Stimulated activated naive B cell treated with anti-CD40 and anti-IgM and Interleukin-4, amounts not matched to agents 10 μg/mL and 1 μg/mL and 100 μg/mL, for 72 hours (primary cell): ENCODE results near the gene MUSTN1.

ENCODE experiments used
- ATAC-seq, 2 donors: fragments of 150-1000 bp; cut with Tn5 transposase; replicated peaks; 2 replicates each; pipeline ENCODE4 v1.10.0; 2021; ENCODE audit warnings: moderate library complexity in 1 of 2
- DNase-seq: peaks from one replicate; pipeline ENCODE4 v3.0.0; 2021
- H3K27ac Mint-ChIP-seq: one replicate; pipeline ENCODE4 v1.8.0; 2022; ENCODE audit warnings: mild to moderate bottlenecking, mixed read lengths
- H3K27me3 Mint-ChIP-seq, 2 donors: one replicate each; pipeline ENCODE4 v1.8.0; 2022; ENCODE audit warnings: mixed read lengths in 2 of 2
- H3K36me3 Mint-ChIP-seq, 2 donors: one replicate each; pipeline ENCODE4 v1.8.0; 2022; ENCODE audit warnings: mixed read lengths in 2 of 2, mild to moderate bottlenecking in 1 of 2
- H3K4me1 Mint-ChIP-seq, 2 donors: one replicate each; pipeline ENCODE4 v1.8.0; 2022; ENCODE audit warnings: mixed read lengths in 2 of 2, mild to moderate bottlenecking in 1 of 2
- H3K4me3 Mint-ChIP-seq, 2 donors: one replicate each; pipeline ENCODE4 v1.8.0; 2022; ENCODE audit warnings: mild to moderate bottlenecking in 2 of 2, mixed read lengths in 2 of 2, moderate library complexity in 1 of 2
- H3K9me3 Mint-ChIP-seq, 2 donors: one replicate each; pipeline ENCODE4 v1.8.0; 2022; ENCODE audit warnings: mixed read lengths in 2 of 2, mild to moderate bottlenecking in 1 of 2

The MUSTN1 gene

DNA sequence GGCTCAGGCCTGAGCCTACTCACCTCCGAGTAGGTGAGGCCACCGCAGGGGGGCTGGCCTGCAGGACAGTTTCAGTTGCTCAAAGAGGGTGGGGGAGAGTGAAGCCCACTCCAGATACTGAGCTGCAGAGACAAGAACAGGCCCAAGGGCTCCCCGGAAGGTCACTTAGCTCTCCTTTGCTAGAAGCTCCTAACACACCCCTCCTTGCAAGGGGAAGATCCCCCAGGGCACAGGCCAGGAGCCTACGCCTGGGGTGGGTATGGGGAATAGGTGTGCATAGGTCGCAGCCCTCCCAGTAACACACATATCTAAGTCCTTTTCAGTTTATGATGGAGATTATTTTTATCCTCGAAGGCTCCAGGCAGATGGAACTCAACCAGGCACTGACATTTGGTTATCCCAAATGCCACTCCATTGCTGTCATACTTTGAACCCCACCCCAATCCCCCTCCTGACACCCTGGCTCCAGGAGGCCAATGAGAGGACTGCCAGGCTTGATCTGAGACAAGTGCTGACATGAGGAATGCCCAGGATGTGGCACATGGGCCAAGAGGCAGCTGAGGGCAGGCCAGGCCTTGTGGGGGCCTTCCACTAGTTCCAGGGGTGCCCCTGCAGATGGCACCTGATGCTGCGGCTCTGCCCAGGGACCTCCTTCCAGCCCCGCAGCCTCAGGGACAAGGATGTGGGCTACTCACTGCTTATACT lies 1.1 kb upstream of the MUSTN1 start:
- Mint-ChIP-seq H3K27me3 (no peaks in the 10 kb centered on the region), H3K36me3 (peaks cover 20 to 23% of the 10 kb centered on the region in 2 donors), H3K9me3 (no peaks in the 10 kb centered on the region), H3K4me1 (peaks cover 8 to 10% of the 10 kb centered on the region in 2 donors), H3K27ac (no peak overlapping the region), H3K4me3 (no peak overlapping the region)
- DNase-seq (no peak), ATAC-seq (no peak)

DNA sequence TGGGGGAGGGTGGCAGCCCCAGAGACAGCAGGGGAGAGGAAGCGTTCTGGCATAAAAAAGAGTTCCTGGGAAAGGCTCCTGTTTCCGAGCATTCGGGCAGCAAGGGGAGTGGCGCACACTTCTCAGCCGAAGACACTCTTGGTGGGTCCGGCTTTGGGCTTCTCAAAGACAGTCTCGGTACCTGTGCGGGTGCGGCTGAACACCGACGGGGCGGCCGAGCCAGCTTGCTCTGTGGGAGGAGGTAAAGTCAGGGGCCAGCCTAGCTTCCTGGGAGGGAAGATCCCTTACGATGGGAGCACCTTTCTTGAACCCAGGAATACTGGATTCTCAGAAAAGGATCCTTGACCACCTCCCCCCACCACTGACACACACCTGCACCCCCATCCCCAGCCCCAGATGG lies 1.6 kb downstream of the MUSTN1 start:
- DNase-seq = no peak
- H3K27ac Mint-ChIP-seq = no peak overlapping the region
- no peak for ATAC-seq
- peaks cover 11 to 17% of the 10 kb centered on the region in 2 donors for H3K36me3 Mint-ChIP-seq
- H3K9me3 Mint-ChIP-seq = no peaks in the 10 kb centered on the region
- H3K4me1 Mint-ChIP-seq = peaks cover 5 to 7% of the 10 kb centered on the region in 2 donors
- no peaks in the 10 kb centered on the region for H3K27me3 Mint-ChIP-seq
- no peak overlapping the region for H3K4me3 Mint-ChIP-seq

DNA sequence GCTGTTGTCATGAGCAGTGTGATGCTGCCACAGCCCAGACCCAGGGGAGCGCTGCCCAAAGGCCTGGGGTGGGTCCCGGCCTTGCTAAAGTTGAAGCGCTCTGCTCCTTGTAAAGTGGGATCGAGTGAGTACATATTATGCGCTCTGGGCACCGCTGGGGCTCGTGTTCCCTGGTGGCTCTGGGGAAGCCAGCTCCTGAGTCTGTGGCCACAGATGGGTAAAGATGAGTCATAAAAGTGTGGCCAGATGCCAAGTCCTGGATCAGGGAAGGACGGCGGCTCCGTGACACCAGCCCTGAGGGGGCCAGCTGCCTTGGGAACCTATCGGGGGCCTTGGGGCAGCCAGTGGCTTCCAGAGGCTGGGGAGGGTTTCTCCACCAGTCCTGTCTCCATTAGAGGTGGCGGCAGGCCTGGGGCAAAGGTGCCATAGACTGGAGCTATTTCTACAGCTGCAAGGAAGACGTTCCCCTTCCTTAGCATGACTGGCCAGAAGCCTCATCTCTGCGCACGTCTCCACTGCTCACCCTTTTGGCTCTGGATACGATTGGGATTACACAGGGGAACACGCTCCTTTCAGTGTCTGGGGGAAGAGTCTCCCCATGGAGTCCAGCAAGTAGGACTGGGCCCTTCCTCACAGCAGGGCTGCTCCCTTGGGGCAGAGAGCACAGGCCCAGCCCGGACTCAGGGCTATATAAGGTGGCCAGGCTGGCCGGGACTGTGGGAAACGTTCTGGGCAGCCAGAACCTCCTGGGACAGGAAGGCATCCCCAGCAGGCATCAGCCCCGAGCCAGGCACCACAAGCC lies 3.1 kb downstream of the MUSTN1 start:
- DNase-seq (no peak), ATAC-seq (no peak)
- H3K4me1 Mint-ChIP-seq = peaks cover under 1 to 4% of the 10 kb centered on the region in 2 donors
- H3K27ac Mint-ChIP-seq = no peak overlapping the region
- H3K27me3 Mint-ChIP-seq = no peaks in the 10 kb centered on the region
- H3K36me3 Mint-ChIP-seq = peaks cover 6 to 14% of the 10 kb centered on the region in 2 donors
- no peak overlapping the region for H3K4me3 Mint-ChIP-seq
- no peaks in the 10 kb centered on the region for H3K9me3 Mint-ChIP-seq

DNA sequence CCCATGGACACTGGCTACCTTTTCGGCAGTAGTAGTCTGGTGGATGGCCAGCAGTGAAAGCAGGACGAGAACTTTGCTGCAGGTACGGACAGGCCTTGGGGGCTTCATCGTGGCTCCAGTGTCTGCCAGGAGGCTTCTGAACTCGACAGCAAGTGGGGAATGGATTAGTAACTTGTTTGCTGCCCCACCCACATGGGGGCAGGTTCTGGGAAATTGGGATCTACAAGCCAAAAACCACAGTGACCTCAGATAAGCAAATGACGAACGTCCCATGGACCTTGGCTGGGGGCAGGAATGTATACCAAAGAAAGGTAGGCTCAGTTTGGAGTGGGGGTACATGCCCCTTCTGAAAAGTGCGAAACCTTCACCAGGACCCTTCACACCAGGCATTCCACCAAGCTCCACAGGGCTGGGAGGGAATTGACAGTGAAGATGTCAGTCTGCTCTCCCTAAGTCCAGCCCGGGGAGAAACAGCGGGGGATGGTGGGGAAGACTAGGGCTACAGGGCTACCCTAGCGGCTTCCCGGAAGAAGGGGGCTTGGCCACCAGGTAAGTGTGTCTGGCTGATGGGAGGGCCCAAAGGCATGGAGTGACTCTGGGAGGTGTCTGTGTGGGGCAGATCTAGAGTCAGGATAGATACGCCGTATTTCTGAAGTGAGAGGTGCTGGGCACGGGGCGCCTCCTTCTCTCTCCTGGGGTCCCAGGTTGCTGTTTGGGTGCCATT lies 4.1 kb downstream of the MUSTN1 start, which contains the start of gene ITIH4:
Gene ITIH4 (minus strand): TSS at position 138 of the 724 bp plus-strand sequence. CDS start 30 bp downstream, at position 108.
- Mint-ChIP-seq H3K27ac (no peak within 1 kb of the TSS), H3K36me3 (peaks cover 6 to 14% of the 10 kb centered on the region in 2 donors), H3K4me3 (no peak within 1 kb of the TSS), H3K4me1 (no peaks in the 10 kb centered on the region), H3K9me3 (no peaks in the 10 kb centered on the region), H3K27me3 (no peaks in the 10 kb centered on the region)
- ATAC-seq (no peak), DNase-seq (no peak)

DNA sequence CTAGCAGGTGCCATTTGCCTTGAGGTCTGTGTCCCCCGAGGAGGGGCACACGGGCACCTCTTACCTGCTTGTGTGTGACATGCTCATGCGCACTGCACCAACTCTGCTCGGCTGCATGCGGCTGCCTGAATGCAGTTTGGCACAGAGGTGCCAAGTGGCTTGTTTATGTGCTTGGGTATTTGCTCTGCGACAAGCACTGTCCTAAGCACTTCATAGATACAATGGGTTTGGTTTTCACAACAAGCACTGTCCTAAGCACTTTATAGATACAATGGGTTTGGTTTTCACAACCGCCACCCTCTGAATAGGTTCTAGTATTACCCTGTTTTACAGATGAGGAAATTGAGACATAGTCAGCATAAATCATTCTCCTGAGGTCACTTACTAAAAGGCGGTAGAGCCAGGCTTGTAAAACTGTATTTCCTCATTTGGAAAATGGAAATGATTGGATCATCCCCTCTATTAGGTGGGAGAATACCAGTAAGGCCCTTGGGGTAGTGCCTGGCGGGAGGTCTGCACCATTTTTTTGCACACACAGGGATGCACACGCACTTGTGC lies 4.8 kb downstream of the MUSTN1 start:
- Mint-ChIP-seq H3K36me3 (peaks cover 2 to 10% of the 10 kb centered on the region in 2 donors), H3K4me3 (no peak overlapping the region), H3K27me3 (no peaks in the 10 kb centered on the region)

DNA sequence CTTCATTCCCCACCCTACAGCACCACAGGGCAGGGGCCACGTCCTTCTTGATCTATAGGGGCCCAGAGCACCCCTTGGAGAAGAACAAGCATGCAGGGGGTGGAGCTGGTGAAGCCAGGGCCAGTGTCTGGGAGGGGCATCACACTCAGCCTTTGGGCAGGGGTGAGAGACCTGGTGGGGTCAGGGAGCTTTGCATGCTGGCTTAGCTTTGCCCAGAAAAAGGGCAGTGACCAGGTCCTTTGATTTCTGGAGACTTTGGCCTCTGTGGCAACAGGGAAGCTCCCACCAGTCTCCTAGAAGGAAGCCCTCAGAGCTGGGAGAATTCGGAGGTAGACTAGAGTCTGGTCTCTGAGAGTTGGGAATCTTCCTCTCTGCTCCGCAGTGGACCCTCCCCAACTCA lies 5.3 kb downstream of the MUSTN1 start:
- Mint-ChIP-seq H3K27ac (no peak overlapping the region), H3K27me3 (no peaks in the 10 kb centered on the region), H3K4me1 (no peaks in the 10 kb centered on the region), H3K36me3 (peaks cover 0 to 7% of the 10 kb centered on the region in 2 donors), H3K4me3 (no peak overlapping the region), H3K9me3 (no peaks in the 10 kb centered on the region)
- DNase-seq (no peak), ATAC-seq (no peak)

More for the DNA sequence above, 4.8 kb downstream of the MUSTN1 start:
- Mint-ChIP-seq H3K27ac (no peak overlapping the region), H3K9me3 (no peaks in the 10 kb centered on the region), H3K4me1 (no peaks in the 10 kb centered on the region)
- DNase-seq = no peak
- no peak for ATAC-seq

DNA sequence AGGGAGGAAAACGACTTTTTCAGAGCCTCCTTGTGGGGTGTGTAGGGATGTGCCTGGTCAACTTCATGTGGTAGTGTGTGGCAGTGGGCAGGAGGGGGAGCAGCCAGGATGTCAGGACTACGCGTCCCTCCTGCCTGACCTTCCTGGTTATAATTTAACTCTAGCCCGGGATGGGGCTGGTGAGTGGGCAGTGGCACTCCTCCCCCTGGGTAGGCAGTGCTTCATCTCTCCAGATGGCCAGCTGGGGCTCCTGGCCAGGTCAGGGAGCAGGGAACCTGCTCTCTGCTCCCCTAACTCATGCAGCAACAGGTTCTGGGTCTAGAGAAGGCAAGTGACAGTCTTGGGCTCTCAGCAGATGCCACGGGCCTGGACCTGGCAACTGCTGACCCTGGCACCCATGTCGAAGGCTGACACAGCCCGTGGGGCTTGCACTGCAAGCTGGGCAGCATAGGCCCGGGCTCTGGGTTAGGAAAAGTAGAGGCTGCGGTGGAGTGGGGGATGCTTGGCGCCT lies 6.9 kb downstream of the MUSTN1 start:
- Mint-ChIP-seq H3K36me3 (no peaks in the 10 kb centered on the region), H3K4me3 (no peak overlapping the region), H3K27me3 (no peaks in the 10 kb centered on the region), H3K9me3 (no peaks in the 10 kb centered on the region), H3K4me1 (no peaks in the 10 kb centered on the region), H3K27ac (peak overlapping the region; percentile 42)
- ATAC-seq = no peak
- DNase-seq = no peak

DNA sequence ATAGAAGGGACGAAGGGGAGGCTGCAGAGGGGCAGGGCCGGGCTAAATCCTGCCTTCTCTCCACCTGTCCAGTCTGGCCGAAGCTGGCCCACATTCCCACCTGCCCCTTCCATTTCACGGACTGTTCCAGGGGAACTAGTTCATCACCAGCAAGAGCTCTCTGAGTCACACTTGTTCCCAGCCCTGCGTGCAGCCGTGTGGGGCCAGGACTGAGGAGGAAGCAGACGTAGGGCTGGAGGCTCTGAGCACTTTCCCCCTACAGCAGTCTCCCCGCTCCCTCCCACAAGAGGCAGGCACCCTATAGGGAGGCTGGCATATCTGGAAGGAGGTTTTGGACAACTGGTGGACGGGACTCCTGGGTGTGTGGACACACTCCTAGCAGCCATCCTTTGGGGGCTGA lies 7.4 kb downstream of the MUSTN1 start:
- ATAC-seq (no peak), DNase-seq (no peak)
- Mint-ChIP-seq H3K36me3 (no peaks in the 10 kb centered on the region), H3K4me3 (no peak overlapping the region), H3K27me3 (no peaks in the 10 kb centered on the region), H3K9me3 (no peaks in the 10 kb centered on the region), H3K4me1 (no peaks in the 10 kb centered on the region), H3K27ac (no peak overlapping the region)

DNA sequence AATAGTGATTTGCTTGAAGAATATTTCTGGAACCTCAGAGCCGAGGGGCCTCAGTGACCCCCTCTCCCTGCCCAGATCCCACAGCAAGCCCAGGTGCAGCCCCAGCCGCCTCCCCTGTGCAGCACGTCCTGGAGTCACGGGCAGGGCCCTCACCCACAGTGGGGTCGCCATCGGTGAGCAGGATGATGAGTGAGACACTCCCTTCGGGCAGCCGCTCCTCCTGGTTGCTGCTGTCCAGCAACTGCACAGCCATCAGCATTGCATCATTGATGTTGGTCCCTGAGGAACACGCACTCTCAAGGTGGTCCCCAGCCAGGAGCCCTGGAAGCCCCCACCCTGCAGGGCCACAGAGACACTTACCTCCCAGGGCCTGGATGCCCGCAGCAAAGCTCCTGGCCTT lies 10.8 kb downstream of the MUSTN1 start:
- no peaks in the 10 kb centered on the region for H3K27me3 Mint-ChIP-seq
- ATAC-seq (no peak), DNase-seq (no peak)
- H3K36me3 Mint-ChIP-seq = peaks cover 0 to 3% of the 10 kb centered on the region in 2 donors
- H3K9me3 Mint-ChIP-seq = no peaks in the 10 kb centered on the region
- no peaks in the 10 kb centered on the region for H3K4me1 Mint-ChIP-seq
- no peak overlapping the region for H3K27ac Mint-ChIP-seq
- no peak overlapping the region for H3K4me3 Mint-ChIP-seq

DNA sequence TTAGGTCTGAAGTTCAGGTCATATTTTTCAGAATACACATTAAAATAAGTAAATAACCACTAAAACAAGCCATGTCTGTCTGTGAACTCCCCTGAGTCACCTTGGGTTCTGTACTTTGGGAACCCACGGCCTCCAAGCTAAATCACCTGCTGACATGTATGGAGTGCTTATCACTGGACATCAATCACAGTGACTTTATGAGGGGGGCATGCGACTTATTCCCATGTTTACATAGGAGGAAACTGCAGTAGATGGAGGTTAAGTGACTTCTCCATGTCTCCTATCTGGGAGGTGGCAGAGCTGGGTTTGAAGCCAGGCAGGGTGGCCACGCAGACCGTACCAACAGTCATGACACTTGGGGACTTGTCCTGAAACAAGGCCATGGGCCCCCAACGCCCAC lies 12.5 kb downstream of the MUSTN1 start:
- no peak for DNase-seq
- Mint-ChIP-seq H3K27ac (no peak overlapping the region), H3K9me3 (no peaks in the 10 kb centered on the region)

DNA sequence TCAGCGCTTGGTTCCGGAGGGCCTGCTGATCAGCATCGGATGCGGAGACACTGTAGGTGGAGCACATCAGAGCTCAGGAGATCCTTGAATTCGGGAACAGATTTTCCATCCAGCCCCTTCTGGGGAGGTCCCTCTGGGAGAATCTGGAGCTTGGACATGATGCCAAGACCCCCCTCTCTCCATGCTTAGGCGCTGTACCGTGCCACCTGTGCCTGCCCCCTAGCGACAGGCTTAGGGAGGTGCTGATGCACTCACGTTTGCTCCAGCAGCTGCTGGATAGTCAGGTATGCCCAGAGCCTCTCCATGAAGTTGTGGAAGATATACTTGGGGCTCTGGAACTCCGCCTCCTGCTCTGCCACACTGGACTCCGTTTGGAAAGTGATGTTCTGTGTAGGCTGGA lies 14.1 kb downstream of the MUSTN1 start:
- ATAC-seq (peak; percentile 59 to 63), DNase-seq (no peak)

More for the DNA sequence above, 12.5 kb downstream of the MUSTN1 start:
- Mint-ChIP-seq H3K4me3 (no peak overlapping the region), H3K4me1 (no peaks in the 10 kb centered on the region), H3K27me3 (no peaks in the 10 kb centered on the region), H3K36me3 (peaks cover 0 to 3% of the 10 kb centered on the region in 2 donors)
- ATAC-seq = no peak

DNA sequence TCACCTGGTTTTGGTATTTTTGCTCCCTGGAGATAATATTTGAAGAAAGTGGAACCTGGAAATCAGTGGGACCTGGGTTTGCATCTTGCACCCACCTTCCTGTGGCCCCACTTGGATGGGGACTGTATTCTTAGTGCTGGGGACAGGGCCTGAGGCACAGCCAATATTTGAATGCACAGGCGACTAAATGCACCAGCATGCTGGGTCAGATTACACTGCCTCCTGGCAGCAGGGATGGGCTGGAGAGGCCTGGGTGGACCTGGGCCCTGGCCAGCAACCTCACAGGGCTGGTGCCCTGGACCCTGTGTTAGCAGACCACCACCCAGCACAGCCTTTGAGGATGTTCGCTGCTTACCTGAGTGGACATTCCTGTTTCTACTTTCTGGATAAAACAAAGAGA lies 14.9 kb downstream of the MUSTN1 start:
- Mint-ChIP-seq H3K27me3 (no peaks in the 10 kb centered on the region), H3K36me3 (peaks cover 0 to 3% of the 10 kb centered on the region in 2 donors), H3K27ac (peak overlapping the region; percentile 37), H3K4me3 (no peak overlapping the region), H3K9me3 (no peaks in the 10 kb centered on the region), H3K4me1 (no peaks in the 10 kb centered on the region)
- no peak for DNase-seq
- ATAC-seq = no peak

More for the DNA sequence above, 14.1 kb downstream of the MUSTN1 start:
- Mint-ChIP-seq H3K4me1 (no peaks in the 10 kb centered on the region), H3K4me3 (no peak overlapping the region), H3K36me3 (peaks cover 0 to 3% of the 10 kb centered on the region in 2 donors), H3K9me3 (no peaks in the 10 kb centered on the region), H3K27me3 (no peaks in the 10 kb centered on the region), H3K27ac (no peak overlapping the region)

DNA sequence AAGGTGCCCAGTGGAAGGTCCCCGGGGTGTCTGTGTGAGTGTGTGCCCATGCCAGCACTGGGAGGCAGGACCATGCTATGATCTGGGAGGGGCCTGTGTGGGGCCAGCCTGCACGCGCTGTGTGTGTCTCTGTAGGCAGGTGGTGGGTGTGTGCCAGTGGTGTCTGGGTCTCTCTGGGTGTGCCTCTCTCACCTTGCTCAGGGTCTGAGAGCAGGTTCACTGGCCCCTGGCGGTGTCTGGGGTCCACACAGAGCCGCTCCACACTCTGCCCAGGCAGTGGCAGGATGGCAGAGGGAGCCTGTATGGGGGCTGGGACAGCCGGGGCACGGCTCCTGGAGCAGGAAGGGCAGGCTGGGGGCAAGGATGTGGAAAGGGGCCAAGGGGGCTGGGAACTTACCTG lies 17.0 kb downstream of the MUSTN1 start:
- no peaks in the 10 kb centered on the region for H3K27me3 Mint-ChIP-seq
- H3K4me3 Mint-ChIP-seq = no peak overlapping the region
- peaks cover 0 to 3% of the 10 kb centered on the region in 2 donors for H3K36me3 Mint-ChIP-seq
- H3K9me3 Mint-ChIP-seq = no peaks in the 10 kb centered on the region
- DNase-seq (no peak), ATAC-seq (no peak)
- H3K4me1 Mint-ChIP-seq = no peaks in the 10 kb centered on the region
- H3K27ac Mint-ChIP-seq = no peak overlapping the region

DNA sequence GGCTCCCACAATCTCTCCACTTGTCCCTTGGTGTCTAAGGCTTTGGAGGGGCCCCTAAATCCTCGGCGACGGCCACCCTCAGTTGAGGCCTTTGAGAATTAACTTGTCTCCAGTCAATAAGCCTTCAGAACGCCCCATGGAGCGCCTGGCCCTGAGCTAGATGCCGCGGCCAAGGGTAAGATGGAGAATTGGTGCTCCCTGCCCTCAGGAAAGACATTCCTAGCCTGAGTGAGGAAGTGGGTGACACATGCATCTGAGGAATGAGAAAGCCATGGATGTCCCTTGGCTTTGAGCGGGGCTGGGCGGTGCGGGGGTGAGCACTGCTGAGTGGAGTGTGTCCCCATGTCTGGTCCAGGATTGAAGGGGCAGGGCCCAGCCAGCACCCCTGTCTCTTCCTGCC lies 17.6 kb downstream of the MUSTN1 start:
- Mint-ChIP-seq H3K9me3 (no peaks in the 10 kb centered on the region), H3K4me1 (no peaks in the 10 kb centered on the region), H3K27me3 (no peaks in the 10 kb centered on the region), H3K27ac (peak overlapping the region; percentile 14), H3K36me3 (peaks cover 0 to 3% of the 10 kb centered on the region in 2 donors), H3K4me3 (no peak overlapping the region)
- DNase-seq (no peak), ATAC-seq (no peak)
